Measurements from ENCODE around the gene JMJD8. TPM values are rescaled to one million over a fixed set of nuclear protein-coding genes. Genes with fewer than 3 reads are reported as not detected.
"Not testable (repeated sequence)": the region's sequence is repeated elsewhere in the genome, so short reads cannot be mapped to it uniquely, and the experiment has no call there.

JMJD8 gene
- total RNA-seq, 1 experiment from 2014 or later = 23.4 TPM

- Histone ChIP-seq H3K4me3 (no peak overlapping the region), H3K27ac (no peak overlapping the region), H3K4me1 (peaks cover 33% of the 10 kb centered on the region)
These were observed 32.7 kb upstream of the JMJD8 start for GRCh38 chr16:716768-717325.

DNA sequence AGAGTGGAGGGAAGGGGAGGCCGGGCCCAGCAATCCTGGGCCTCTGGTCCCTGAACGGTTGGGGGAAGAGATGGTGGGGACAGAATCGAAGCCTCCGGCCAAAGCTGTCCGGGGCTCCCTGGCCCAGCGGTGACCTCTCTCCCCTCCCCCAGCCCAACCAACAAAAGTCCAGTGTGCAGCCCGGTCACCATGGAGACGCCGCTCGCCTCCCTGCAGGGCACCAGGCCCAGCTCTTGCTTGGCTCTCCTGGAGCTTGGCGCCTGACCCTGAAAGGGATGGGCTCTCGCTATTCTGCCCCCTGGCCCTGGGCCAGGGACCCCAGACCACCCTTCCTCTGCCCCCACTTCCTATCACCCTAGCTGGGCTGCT is 32.0 kb upstream of the JMJD8 start:
- DNase-seq = peak in 1 of 2 experiments; percentile 44
- Histone ChIP-seq H3K4me3 (peak overlapping the region; percentile 88), H3K36me3 (no peaks in the 10 kb centered on the region), H3K9me3 (replicated peaks) (no peaks in the 10 kb centered on the region), H3K27me3 (no peaks in the 10 kb centered on the region), H3K27ac (no peak overlapping the region; the same call in 1 of the 2 replicates), H3K4me1 (peaks cover 38% of the 10 kb centered on the region)

More at GRCh38 chr16:716768-717325, 32.7 kb upstream of the JMJD8 start:
- Histone ChIP-seq H3K27me3 (no peaks in the 10 kb centered on the region), H3K9me3 (replicated peaks) (no peaks in the 10 kb centered on the region), H3K36me3 (no peaks in the 10 kb centered on the region)
- no peak for DNase-seq

DNA sequence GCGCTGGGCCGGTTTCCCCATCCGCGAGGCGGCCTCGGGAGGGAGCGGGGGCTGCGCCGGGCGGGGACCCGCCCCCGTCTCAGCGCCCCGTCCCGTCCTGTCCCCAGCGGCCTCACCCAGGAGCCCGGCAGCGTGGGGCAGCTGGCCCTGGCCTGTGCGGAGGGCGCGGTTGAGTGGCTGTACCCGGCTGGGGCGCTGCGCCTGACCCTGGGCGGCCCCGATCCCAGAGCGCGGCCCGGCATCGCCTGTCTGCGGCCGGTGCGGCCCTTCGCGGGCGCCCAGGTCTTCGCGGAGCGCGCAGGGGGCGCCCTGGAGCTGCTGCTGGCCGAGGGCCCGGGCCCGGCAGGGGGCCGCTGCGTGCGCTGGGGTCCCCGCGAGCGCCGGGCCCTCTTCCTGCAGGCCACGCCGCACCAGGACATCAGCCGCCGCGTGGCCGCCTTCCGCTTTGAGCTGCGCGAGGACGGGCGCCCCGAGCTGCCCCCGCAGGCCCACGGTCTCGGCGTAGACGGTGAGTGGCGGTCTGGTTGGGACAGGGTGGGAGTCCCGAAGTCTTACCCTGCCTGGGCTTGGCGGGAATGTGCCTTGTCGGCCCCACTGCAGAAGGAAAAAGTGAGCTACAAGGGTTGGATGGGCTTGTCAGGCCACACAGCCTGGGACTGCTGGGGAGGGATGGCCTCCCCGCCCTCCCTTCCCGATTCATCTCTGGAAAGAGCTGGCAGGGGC is 31.5 kb upstream of the JMJD8 start:
- no peaks in the 10 kb centered on the region for H3K27me3 ChIP-seq
- no peaks in the 10 kb centered on the region for H3K9me3 ChIP-seq (replicated peaks)
- peaks cover 44% of the 10 kb centered on the region for H3K4me1 ChIP-seq
- peak overlapping the region; percentile 88 for H3K4me3 ChIP-seq
- DNase-seq = peak; percentile 39 to 56
- H3K27ac ChIP-seq = no peak overlapping the region; the same call in 1 of the 2 replicates
- no peaks in the 10 kb centered on the region for H3K36me3 ChIP-seq

GRCh38 chr16:714558-715476 is 30.7 kb upstream of the JMJD8 start, which contains the start of gene METRN:
METRN (plus strand) TSS chr16:715118; CDS start chr16:715290, 172 bp downstream.
- Histone ChIP-seq H3K4me3 (peak within 1 kb of the TSS; percentile 88), H3K4me1 (peaks cover 48% of the 10 kb centered on the region), H3K27me3 (no peaks in the 10 kb centered on the region), H3K27ac (peak within 1 kb of the TSS; percentile 11; the same call in 1 of the 2 replicates), H3K9me3 (replicated peaks) (no peaks in the 10 kb centered on the region), H3K36me3 (no peaks in the 10 kb centered on the region)
- DNase-seq = peak; percentile 92

GRCh38 chr16:714079-714478 is 29.9 kb upstream of the JMJD8 start:
- peak; percentile 51 to 64 for DNase-seq
- 0 out of 2 replicates have a peak overlapping the region, but pooled peaks have one; percentile 11 for H3K27ac ChIP-seq
- H3K4me3 ChIP-seq = peak overlapping the region; percentile 37
- H3K36me3 ChIP-seq = no peaks in the 10 kb centered on the region
- no peaks in the 10 kb centered on the region for H3K27me3 ChIP-seq
- H3K9me3 ChIP-seq (replicated peaks) = no peaks in the 10 kb centered on the region
- H3K4me1 ChIP-seq = peaks cover 44% of the 10 kb centered on the region

GRCh38 chr16:712740-713250 is 28.7 kb upstream of the JMJD8 start:
- peak; percentile 85 to 90 for DNase-seq
- H3K4me1 ChIP-seq = peaks cover 42% of the 10 kb centered on the region
- not testable (repeated sequence) for H3K36me3 ChIP-seq; H3K27ac ChIP-seq; H3K4me3 ChIP-seq; H3K9me3 ChIP-seq (replicated peaks); H3K27me3 ChIP-seq

DNA sequence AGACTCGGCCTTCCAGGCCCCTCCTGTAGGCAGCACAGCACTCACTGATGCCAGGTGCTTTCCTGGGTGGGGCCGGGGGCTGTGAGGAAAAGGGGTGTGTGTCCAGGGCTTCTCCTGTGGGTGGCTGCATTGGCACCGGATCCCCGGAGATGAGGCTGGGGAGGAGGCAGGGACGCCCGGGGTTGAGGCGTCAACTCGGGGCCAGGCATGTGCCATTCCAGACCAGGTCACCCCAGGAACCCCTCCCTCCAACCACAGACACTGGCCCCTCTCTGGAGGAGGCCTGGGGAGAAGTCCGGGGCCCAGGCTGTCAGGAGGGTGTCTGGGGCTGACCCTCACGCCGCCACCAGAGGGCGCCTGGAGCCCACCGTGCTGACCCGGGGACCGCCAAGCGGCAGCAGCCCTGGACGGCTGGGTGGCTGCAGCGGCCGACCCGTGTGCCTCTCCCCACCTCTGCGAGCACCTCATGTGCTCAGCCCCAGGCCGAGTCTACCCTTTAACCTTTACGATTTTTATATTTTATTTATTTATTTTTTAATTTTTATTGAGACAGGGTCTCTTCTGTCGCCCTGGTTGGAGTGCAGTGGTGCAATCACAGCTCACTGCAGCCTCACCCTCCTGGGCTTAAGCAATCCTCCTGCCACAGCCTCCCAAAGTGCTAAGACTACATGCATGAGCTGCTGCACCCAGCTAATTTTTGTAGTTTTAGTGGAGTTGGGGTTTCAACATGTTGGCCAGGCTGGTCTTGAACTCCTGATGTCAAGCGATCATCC is 27.6 kb upstream of the JMJD8 start:
- DNase-seq = peak; percentile 81 to 86
- Histone ChIP-seq H3K4me3 (no peak overlapping the region), H3K27me3 (no peaks in the 10 kb centered on the region), H3K27ac (no peak overlapping the region), H3K9me3 (replicated peaks) (no peaks in the 10 kb centered on the region), H3K4me1 (peaks cover 42% of the 10 kb centered on the region), H3K36me3 (no peaks in the 10 kb centered on the region)

DNA sequence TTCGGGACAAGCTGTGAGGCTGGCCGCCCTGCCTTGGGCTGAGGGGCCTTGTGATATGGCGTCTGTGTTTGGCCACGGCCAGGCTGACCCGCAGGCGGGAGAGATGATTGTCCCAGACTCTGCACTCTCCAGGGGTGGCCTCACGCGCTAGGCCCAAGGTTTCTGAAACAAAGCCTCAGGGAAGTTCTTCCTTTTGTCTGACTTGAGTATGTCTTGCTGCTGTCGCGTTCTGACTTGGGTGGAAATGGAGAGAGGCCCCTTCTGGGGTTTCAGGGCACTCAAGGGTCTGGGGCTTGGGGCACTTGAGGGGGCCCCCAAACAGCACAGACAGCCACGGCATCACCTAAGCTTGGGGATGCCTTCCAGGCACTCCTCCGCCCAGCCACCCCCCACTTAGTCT is 26.9 kb upstream of the JMJD8 start:
- Histone ChIP-seq H3K4me3 (no peak overlapping the region), H3K27me3 (no peaks in the 10 kb centered on the region), H3K4me1 (peaks cover 37% of the 10 kb centered on the region), H3K9me3 (replicated peaks) (no peaks in the 10 kb centered on the region), H3K27ac (no peak overlapping the region), H3K36me3 (no peaks in the 10 kb centered on the region)
- no peak for DNase-seq

GRCh38 chr16:710500-711075 is 26.5 kb upstream of the JMJD8 start:
- H3K27me3 ChIP-seq = no peaks in the 10 kb centered on the region
- peak overlapping the region; percentile 40; the same call in 1 of the 2 replicates for H3K27ac ChIP-seq
- no peaks in the 10 kb centered on the region for H3K36me3 ChIP-seq
- H3K4me1 ChIP-seq = peaks cover 36% of the 10 kb centered on the region
- peak; percentile 42 to 57 for DNase-seq
- H3K4me3 ChIP-seq = no peak overlapping the region
- H3K9me3 ChIP-seq (replicated peaks) = no peaks in the 10 kb centered on the region

- Histone ChIP-seq H3K27ac (peak overlapping the region; percentile 40), H3K36me3 (no peaks in the 10 kb centered on the region), H3K9me3 (replicated peaks) (no peaks in the 10 kb centered on the region), H3K27me3 (peaks cover 1% of the 10 kb centered on the region; the same call in 1 of the 2 replicates), H3K4me1 (peaks cover 36% of the 10 kb centered on the region), H3K4me3 (no peak overlapping the region)
- DNase-seq = peak; percentile 95 to 96
These were observed 25.7 kb upstream of the JMJD8 start for GRCh38 chr16:709566-710499.

- Histone ChIP-seq H3K36me3 (no peaks in the 10 kb centered on the region), H3K4me3 (no peak overlapping the region), H3K27me3 (peaks cover 6% of the 10 kb centered on the region), H3K27ac (no peak overlapping the region), H3K9me3 (replicated peaks) (no peaks in the 10 kb centered on the region), H3K4me1 (peaks cover 29% of the 10 kb centered on the region)
- DNase-seq = no peak
These were observed 24.8 kb upstream of the JMJD8 start for GRCh38 chr16:708959-709358.

GRCh38 chr16:708019-708418 is 23.9 kb upstream of the JMJD8 start:
- no peaks in the 10 kb centered on the region for H3K9me3 ChIP-seq (replicated peaks)
- no peak overlapping the region for H3K27ac ChIP-seq
- peaks cover 15% of the 10 kb centered on the region for H3K27me3 ChIP-seq
- H3K4me1 ChIP-seq = peaks cover 25% of the 10 kb centered on the region
- no peak overlapping the region for H3K4me3 ChIP-seq
- H3K36me3 ChIP-seq = no peaks in the 10 kb centered on the region
- DNase-seq = no peak

GRCh38 chr16:707062-707538 is 23.0 kb upstream of the JMJD8 start:
- Histone ChIP-seq H3K27me3 (peaks cover 22% of the 10 kb centered on the region), H3K27ac (no peak overlapping the region), H3K4me1 (peaks cover 22% of the 10 kb centered on the region), H3K9me3 (replicated peaks) (no peaks in the 10 kb centered on the region), H3K36me3 (no peaks in the 10 kb centered on the region), H3K4me3 (no peak overlapping the region)
- DNase-seq = no peak
